ENCODE measurements around the gene RHOT2.
A peak's percentile ranks its signal among the peaks of the same experiment; 100 is the strongest.

RHOT2 gene

DNA sequence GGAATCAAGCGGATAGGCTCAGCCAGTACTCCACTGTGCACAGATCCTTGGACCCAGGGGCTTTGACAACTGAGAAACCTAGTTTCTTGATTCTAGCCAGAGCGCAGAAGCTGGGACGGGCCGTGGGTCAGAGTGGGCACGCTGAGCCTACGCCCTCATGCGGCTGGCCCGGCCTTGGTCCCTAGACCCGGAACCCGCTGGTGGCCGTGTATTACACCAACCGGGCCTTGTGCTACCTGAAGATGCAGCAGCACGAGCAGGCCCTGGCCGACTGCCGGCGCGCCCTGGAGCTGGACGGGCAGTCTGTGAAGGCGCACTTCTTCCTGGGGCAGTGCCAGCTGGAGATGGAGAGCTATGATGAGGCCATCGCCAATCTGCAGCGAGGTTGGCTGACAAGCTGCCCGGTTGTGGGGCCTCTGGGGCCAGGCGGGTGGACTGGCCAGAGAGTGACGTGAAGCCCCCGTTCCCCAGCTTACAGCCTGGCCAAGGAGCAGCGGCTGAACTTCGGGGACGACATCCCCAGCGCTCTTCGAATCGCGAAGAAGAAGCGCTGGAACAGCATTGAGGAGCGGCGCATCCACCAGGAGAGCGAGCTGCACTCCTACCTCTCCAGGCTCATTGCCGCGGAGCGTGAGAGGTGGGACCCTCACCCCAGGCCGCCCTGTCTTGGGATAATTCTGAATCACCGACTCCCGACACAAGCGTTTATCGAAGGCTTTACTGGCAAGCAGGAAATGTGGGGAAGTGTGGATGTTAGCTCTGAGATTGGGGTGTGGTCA, 13.2 kb downstream of the RHOT2 start:
- H3K4me2 ChIP-seq (ENCODE audit: insufficient read depth, low read length, poor library complexity, severe bottlenecking), result peak overlapping the region; percentile 96
- H2AFZ ChIP-seq (ENCODE audit: low read length), result no peak overlapping the region
- H4K8ac ChIP-seq (ENCODE audit: low read depth, low read length), result peak overlapping the region; percentile 52
- H3K27me3 ChIP-seq (ENCODE audit: control insufficient read depth in 3 of 3, insufficient read depth in 3 of 3, low read depth in 1 of 3, low read length in 3 of 3), result peaks cover 0 to 2% (median 0%) of the 10 kb centered on the region in 3 experiments
- peaks cover 7 to 21% of the 10 kb centered on the region in 2 donors for H3K4me1 ChIP-seq (ENCODE audit: control insufficient read depth in 2 of 2, insufficient read depth in 1 of 2, low read depth in 1 of 2, low read length in 2 of 2)
- peaks cover 0 to 2% of the 10 kb centered on the region in 2 donors for H3K9me3 ChIP-seq (replicated peaks in 1 of 2; ENCODE audit: control insufficient read depth in 2 of 2, insufficient read depth in 1 of 2, low read depth in 1 of 2, low read length in 2 of 2)
- peak overlapping the region; percentile 35 for H2BK5ac ChIP-seq (ENCODE audit: low read length)
- H2AK5ac ChIP-seq (ENCODE audit: low read depth, low read length), result peak overlapping the region; percentile 86
- peaks cover 30 to 46% of the 10 kb centered on the region in 2 donors for H3K36me3 ChIP-seq (replicated peaks in 1 of 2; ENCODE audit: control insufficient read depth in 2 of 2, insufficient read depth in 2 of 2, low read length in 2 of 2)
- H3K18ac ChIP-seq (ENCODE audit: low read length), result no peak overlapping the region
- WGBS, 2 donors (ENCODE audit: extremely low coverage in 2 of 2, insufficient read length in 2 of 2, insufficient replicate concordance in 1 of 2), result no CpG with 5 or more reads among the region's 44 CpGs
- no peak overlapping the region for H3K27ac ChIP-seq (replicated peaks; ENCODE audit: low read length)
- no peak overlapping the region for H2BK120ac ChIP-seq (ENCODE audit: low read depth, low read length)
- H3K4me3 ChIP-seq (ENCODE audit: low read length in 2 of 2), result peak overlapping the region; percentile 87 to 98
- H4K91ac ChIP-seq (ENCODE audit: low read depth, low read length, poor library complexity), result no peak overlapping the region
- no peak overlapping the region for H3K4ac ChIP-seq (ENCODE audit: low read length)
- H2BK15ac ChIP-seq (ENCODE audit: low read length), result no peak overlapping the region
- DNase-seq (ENCODE audit: low spot score), result no peak
- H3K79me1 ChIP-seq (ENCODE audit: low read depth, low read length), result peaks cover 31% of the 10 kb centered on the region
- no peak overlapping the region for H2BK12ac ChIP-seq (ENCODE audit: low read length)
- H3K23ac ChIP-seq (ENCODE audit: low read depth, low read length, poor library complexity), result peak overlapping the region; percentile 68
- peak overlapping the region; percentile 61 for H3K14ac ChIP-seq (ENCODE audit: low read length)
- H3K9ac ChIP-seq (ENCODE audit: low read depth, low read length, poor library complexity), result peak overlapping the region; percentile 90

DNA sequence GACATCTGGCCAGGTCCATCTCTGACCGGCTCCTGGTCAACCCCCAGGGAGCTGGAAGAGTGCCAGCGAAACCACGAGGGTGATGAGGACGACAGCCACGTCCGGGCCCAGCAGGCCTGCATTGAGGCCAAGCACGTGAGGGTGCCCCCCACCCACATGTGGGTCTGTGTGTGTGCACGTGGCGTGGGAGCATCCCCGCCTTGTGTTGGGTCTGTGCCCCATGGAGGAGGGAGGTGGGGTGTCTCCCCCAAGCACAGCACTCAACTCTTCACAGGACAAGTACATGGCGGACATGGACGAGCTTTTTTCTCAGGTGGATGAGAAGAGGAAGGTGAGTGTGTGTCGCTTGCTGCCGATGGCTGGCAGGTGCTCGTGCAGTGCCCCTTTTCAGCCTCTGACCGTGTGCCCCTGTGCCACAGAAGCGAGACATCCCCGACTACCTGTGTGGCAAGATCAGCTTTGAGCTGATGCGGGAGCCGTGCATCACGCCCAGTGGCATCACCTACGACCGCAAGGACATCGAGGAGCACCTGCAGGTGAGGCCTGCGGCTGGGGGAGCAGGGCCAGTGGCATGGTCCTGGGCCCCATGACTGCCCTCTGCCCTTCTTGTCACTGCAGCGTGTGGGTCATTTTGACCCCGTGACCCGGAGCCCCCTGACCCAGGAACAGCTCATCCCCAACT, 14.0 kb downstream of the RHOT2 start:
- Histone ChIP-seq H3K23ac (ENCODE audit: low read depth, low read length, poor library complexity) (peak overlapping the region; percentile 99), H3K79me1 (ENCODE audit: low read depth, low read length) (peaks cover 31% of the 10 kb centered on the region), H3K9ac (ENCODE audit: low read depth, low read length, poor library complexity) (no peak overlapping the region), H3K4me3 (ENCODE audit: low read length in 2 of 2) (peak overlapping the region; percentile 8 to 87), H3K4ac (ENCODE audit: low read length) (no peak overlapping the region), H3K14ac (ENCODE audit: low read length) (no peak overlapping the region), H3K9me3 (replicated peaks in 1 of 2; ENCODE audit: control insufficient read depth in 2 of 2, insufficient read depth in 1 of 2, low read depth in 1 of 2, low read length in 2 of 2) (peaks cover 0 to 2% of the 10 kb centered on the region in 2 donors), H3K4me1 (ENCODE audit: control insufficient read depth in 2 of 2, insufficient read depth in 1 of 2, low read depth in 1 of 2, low read length in 2 of 2) (peaks cover 7 to 21% of the 10 kb centered on the region in 2 donors), H2AK5ac (ENCODE audit: low read depth, low read length) (no peak overlapping the region), H3K27me3 (ENCODE audit: control insufficient read depth in 3 of 3, insufficient read depth in 3 of 3, low read depth in 1 of 3, low read length in 3 of 3) (no peaks in the 10 kb centered on the region), H2BK5ac (ENCODE audit: low read length) (no peak overlapping the region), H4K8ac (ENCODE audit: low read depth, low read length) (peak overlapping the region; percentile 0), H2BK15ac (ENCODE audit: low read length) (no peak overlapping the region), H4K91ac (ENCODE audit: low read depth, low read length, poor library complexity) (no peak overlapping the region), H3K27ac (replicated peaks; ENCODE audit: low read length) (no peak overlapping the region), H3K4me2 (ENCODE audit: insufficient read depth, low read length, poor library complexity, severe bottlenecking) (no peak overlapping the region), H2BK120ac (ENCODE audit: low read depth, low read length) (no peak overlapping the region), H3K36me3 (replicated peaks in 1 of 2; ENCODE audit: control insufficient read depth in 2 of 2, insufficient read depth in 2 of 2, low read length in 2 of 2) (peaks cover 35 to 54% of the 10 kb centered on the region in 2 donors), H2AFZ (ENCODE audit: low read length) (no peak overlapping the region), H3K18ac (ENCODE audit: low read length) (no peak overlapping the region), H2BK12ac (ENCODE audit: low read length) (no peak overlapping the region)
- no CpG with 5 or more reads among the region's 28 CpGs for WGBS, 2 donors (ENCODE audit: extremely low coverage in 2 of 2, insufficient read length in 2 of 2, insufficient replicate concordance in 1 of 2)
- no peak for DNase-seq (ENCODE audit: low spot score)

GRCh38 chr16:682493-683395, 14.8 kb downstream of the RHOT2 start:
- H3K4me3 ChIP-seq (ENCODE audit: low read length in 2 of 2), result peak overlapping the region; percentile 8 to 50

More at GRCh38 chr16:682493-683395, 14.8 kb downstream of the RHOT2 start:
- H3K36me3 ChIP-seq (replicated peaks in 1 of 2; ENCODE audit: control insufficient read depth in 2 of 2, insufficient read depth in 2 of 2, low read length in 2 of 2), result peaks cover 41 to 62% of the 10 kb centered on the region in 2 donors
- no peak overlapping the region for H2BK120ac ChIP-seq (ENCODE audit: low read depth, low read length)
- no CpG with 5 or more reads among the region's 36 CpGs for WGBS, 2 donors (ENCODE audit: extremely low coverage in 2 of 2, insufficient read length in 2 of 2, insufficient replicate concordance in 1 of 2)
- peak overlapping the region; percentile 88 for H2BK5ac ChIP-seq (ENCODE audit: low read length)
- peak overlapping the region; percentile 77 for H3K9ac ChIP-seq (ENCODE audit: low read depth, low read length, poor library complexity)
- H2AFZ ChIP-seq (ENCODE audit: low read length), result no peak overlapping the region
- peak overlapping the region; percentile 28 for H2AK5ac ChIP-seq (ENCODE audit: low read depth, low read length)
- H4K8ac ChIP-seq (ENCODE audit: low read depth, low read length), result no peak overlapping the region
- no peak overlapping the region for H3K4ac ChIP-seq (ENCODE audit: low read length)
- H3K9me3 ChIP-seq (replicated peaks in 1 of 2; ENCODE audit: control insufficient read depth in 2 of 2, insufficient read depth in 1 of 2, low read depth in 1 of 2, low read length in 2 of 2), result peaks cover 0 to 2% of the 10 kb centered on the region in 2 donors
- H3K14ac ChIP-seq (ENCODE audit: low read length), result no peak overlapping the region
- H4K91ac ChIP-seq (ENCODE audit: low read depth, low read length, poor library complexity), result no peak overlapping the region
- H3K4me1 ChIP-seq (ENCODE audit: control insufficient read depth in 2 of 2, insufficient read depth in 1 of 2, low read depth in 1 of 2, low read length in 2 of 2), result peaks cover 7 to 21% of the 10 kb centered on the region in 2 donors
- H2BK15ac ChIP-seq (ENCODE audit: low read length), result no peak overlapping the region
- peaks cover 31% of the 10 kb centered on the region for H3K79me1 ChIP-seq (ENCODE audit: low read depth, low read length)
- H3K27ac ChIP-seq (replicated peaks; ENCODE audit: low read length), result no peak overlapping the region
- H3K18ac ChIP-seq (ENCODE audit: low read length), result no peak overlapping the region
- no peak overlapping the region for H2BK12ac ChIP-seq (ENCODE audit: low read length)
- no peak for DNase-seq (ENCODE audit: low spot score)
- peak overlapping the region; percentile 99 for H3K23ac ChIP-seq (ENCODE audit: low read depth, low read length, poor library complexity)
- H3K4me2 ChIP-seq (ENCODE audit: insufficient read depth, low read length, poor library complexity, severe bottlenecking), result peak overlapping the region; percentile 89
- no peaks in the 10 kb centered on the region for H3K27me3 ChIP-seq (ENCODE audit: control insufficient read depth in 3 of 3, insufficient read depth in 3 of 3, low read depth in 1 of 3, low read length in 3 of 3)

Data from neuronal stem cell (in vitro differentiated cells).